Measurements from ENCODE around the gene TMEM151B. TPM values are rescaled to one million over a fixed set of nuclear protein-coding genes. Genes with fewer than 3 reads are reported as not detected.
"Not testable (repeated sequence)": the region's sequence is repeated elsewhere in the genome, so short reads cannot be mapped to it uniquely, and the experiment has no call there.

Gene TMEM151B
- total RNA-seq, 1 experiment from 2014 or later, result 1.5 TPM

DNA sequence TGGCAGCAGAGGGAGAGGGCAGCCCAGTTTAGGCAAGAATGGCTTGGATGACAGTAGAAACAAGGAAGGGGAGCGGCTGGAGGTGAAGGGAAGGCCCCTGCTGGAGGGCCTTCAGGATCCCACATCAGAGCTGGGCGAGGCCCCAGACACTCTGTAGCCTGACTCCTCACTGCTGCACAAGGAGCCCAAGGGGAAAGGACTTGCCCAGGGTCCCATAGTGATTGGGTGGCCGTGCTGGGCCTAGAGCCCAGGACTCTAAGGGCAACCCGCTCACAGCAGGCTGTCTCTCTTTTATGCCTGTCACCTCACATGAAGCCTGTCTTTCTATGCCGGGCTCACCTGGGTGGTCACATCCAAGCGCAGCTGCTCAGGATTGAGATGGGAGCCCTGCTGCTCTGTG, 33.6 kb downstream of the TMEM151B start:
- H3K27ac ChIP-seq, result no peak overlapping the region
- peaks cover 60% of the 10 kb centered on the region for H3K36me3 ChIP-seq
- H3K4me3 ChIP-seq, result no peak overlapping the region
- no peak for DNase-seq
- H3K4me1 ChIP-seq, result no peaks in the 10 kb centered on the region
- H3K9me3 ChIP-seq (replicated peaks), result no peaks in the 10 kb centered on the region
- no peaks in the 10 kb centered on the region for H3K27me3 ChIP-seq

DNA sequence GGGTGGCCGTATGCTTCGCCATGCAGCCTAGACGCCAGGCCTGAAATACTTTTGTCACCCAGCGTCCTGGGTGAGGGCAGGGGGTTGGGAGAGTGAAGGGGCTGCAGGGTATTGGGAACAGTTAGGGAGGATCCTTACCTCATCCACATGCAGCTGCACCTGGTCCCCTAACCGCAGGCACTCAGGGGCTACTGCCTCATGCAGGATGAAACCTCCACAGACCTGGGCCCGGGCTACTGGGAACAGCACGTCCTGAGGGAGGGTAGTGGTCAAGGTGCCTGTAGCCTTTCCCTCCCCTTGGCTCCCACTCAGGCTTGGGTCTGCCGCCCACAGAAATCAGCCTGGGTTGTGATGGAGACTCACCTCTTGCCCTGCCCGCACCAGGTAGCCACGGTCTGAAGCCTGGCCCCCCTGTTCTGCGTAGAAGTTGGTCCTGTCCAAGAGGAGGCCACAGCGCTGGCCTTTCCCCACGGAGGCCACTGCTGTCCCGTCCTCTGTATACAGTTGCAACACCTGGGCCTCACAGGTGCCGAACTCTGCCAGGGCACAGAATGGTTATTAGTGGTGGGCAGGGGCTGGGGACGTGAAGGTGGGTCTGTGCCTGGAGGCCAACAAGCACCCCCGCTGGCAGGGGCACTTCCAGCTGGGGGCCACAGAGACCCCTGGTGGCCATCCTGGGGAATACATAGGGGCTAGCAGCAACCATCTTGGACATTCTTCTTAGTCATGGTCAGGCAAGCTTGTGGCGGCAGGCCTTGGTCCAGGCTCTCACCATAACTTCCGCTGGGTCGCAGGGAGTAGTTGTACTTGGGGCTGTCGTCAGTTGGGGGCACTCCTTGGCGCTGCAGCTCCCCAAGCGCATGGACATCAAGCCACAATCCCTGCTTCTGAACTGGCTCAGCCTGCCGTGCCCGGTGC, 34.3 kb downstream of the TMEM151B start:
- H3K4me3 ChIP-seq, result no peak overlapping the region
- H3K27ac ChIP-seq, result no peak overlapping the region
- no peaks in the 10 kb centered on the region for H3K27me3 ChIP-seq
- H3K36me3 ChIP-seq, result peaks cover 65% of the 10 kb centered on the region
- H3K4me1 ChIP-seq, result no peaks in the 10 kb centered on the region
- no peaks in the 10 kb centered on the region for H3K9me3 ChIP-seq (replicated peaks)
- peak; percentile 35 to 59 for DNase-seq

GRCh38 chr6:44305200-44305725, 35.0 kb downstream of the TMEM151B start:
- no peak for DNase-seq
- H3K27ac ChIP-seq, result no peak overlapping the region
- peaks cover 69% of the 10 kb centered on the region for H3K36me3 ChIP-seq
- H3K4me1 ChIP-seq, result no peaks in the 10 kb centered on the region
- no peaks in the 10 kb centered on the region for H3K27me3 ChIP-seq
- no peak overlapping the region for H3K4me3 ChIP-seq
- no peaks in the 10 kb centered on the region for H3K9me3 ChIP-seq (replicated peaks)

GRCh38 chr6:44306710-44307109, 36.5 kb downstream of the TMEM151B start:
- Histone ChIP-seq H3K4me3 (no peak overlapping the region), H3K36me3 (peaks cover 63% of the 10 kb centered on the region)
- no peak for DNase-seq

DNA sequence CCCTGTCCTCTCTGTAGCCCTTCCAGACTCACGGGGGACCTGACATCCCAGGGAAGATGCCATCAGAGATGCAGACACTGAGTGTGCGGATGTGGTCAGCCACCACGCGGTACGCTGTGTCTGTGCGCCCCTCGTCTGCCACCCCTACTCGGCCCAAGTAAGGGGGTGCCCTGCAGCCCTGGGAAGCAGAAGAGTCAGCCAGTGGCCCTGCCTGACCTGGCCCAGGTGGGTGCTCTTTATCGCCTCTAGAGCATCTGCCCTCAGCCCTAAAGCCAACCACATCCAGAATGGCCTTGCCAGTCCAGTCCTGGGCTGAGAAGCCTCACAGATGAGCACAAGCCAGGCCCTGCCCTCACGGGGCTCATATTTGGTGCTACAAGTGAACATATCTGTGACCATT, 37.0 kb downstream of the TMEM151B start:
- H3K27ac ChIP-seq, result no peak overlapping the region
- no peak for DNase-seq
- peaks cover 63% of the 10 kb centered on the region for H3K36me3 ChIP-seq

More at GRCh38 chr6:44306710-44307109, 36.5 kb downstream of the TMEM151B start:
- Histone ChIP-seq H3K9me3 (replicated peaks) (no peaks in the 10 kb centered on the region), H3K27me3 (no peaks in the 10 kb centered on the region), H3K4me1 (no peaks in the 10 kb centered on the region), H3K27ac (no peak overlapping the region)

GRCh38 chr6:44309092-44309491, 38.8 kb downstream of the TMEM151B start:
- H3K27ac ChIP-seq, result no peak overlapping the region
- peak; percentile 25 to 36 for DNase-seq
- no peak overlapping the region for H3K4me3 ChIP-seq
- no peaks in the 10 kb centered on the region for H3K27me3 ChIP-seq
- peaks cover 3% of the 10 kb centered on the region; the same call in 1 of the 2 replicates for H3K4me1 ChIP-seq
- H3K9me3 ChIP-seq (replicated peaks), result no peaks in the 10 kb centered on the region
- peaks cover 45% of the 10 kb centered on the region for H3K36me3 ChIP-seq

More for the DNA sequence above, 37.0 kb downstream of the TMEM151B start:
- Histone ChIP-seq H3K27me3 (no peaks in the 10 kb centered on the region), H3K4me1 (peaks cover 3% of the 10 kb centered on the region; the same call in 1 of the 2 replicates), H3K9me3 (replicated peaks) (no peaks in the 10 kb centered on the region), H3K4me3 (no peak overlapping the region)

- Histone ChIP-seq H3K4me1 (peaks cover 3% of the 10 kb centered on the region; the same call in 1 of the 2 replicates), H3K9me3 (replicated peaks) (no peaks in the 10 kb centered on the region), H3K27ac (no peak overlapping the region), H3K4me3 (no peak overlapping the region), H3K36me3 (peaks cover 41% of the 10 kb centered on the region), H3K27me3 (no peaks in the 10 kb centered on the region)
- no peak for DNase-seq
Measured at GRCh38 chr6:44309631-44310030, 39.4 kb downstream of the TMEM151B start.

DNA sequence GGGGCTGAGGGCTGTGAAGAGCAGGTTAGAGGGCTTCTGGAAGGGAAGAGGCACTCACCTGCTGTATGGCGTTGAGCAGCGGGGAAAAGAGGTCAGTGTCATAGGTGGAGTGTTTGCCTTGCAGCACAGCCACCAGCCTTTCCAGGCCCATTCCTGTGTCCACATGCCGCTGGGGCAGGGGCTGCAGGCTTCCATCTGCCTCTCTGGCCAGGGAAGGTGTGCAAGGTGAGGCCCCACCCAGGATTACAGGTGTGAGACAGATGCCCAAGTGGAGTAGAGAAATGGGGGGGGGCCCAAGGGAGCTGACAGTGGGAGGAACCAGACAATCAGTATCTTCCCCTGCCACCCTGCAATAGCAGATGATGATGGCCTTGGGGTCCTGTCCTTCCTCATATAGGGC, 40.0 kb downstream of the TMEM151B start:
- H3K4me1 ChIP-seq, result peaks cover 3% of the 10 kb centered on the region; the same call in 1 of the 2 replicates
- peaks cover 37% of the 10 kb centered on the region for H3K36me3 ChIP-seq
- H3K4me3 ChIP-seq, result no peak overlapping the region
- no peak for DNase-seq
- H3K27ac ChIP-seq, result no peak overlapping the region
- H3K9me3 ChIP-seq (replicated peaks), result no peaks in the 10 kb centered on the region
- no peaks in the 10 kb centered on the region for H3K27me3 ChIP-seq

GRCh38 chr6:44311304-44311703, 41.1 kb downstream of the TMEM151B start:
- no peak overlapping the region for H3K4me3 ChIP-seq
- H3K36me3 ChIP-seq, result peaks cover 29% of the 10 kb centered on the region
- no peaks in the 10 kb centered on the region for H3K9me3 ChIP-seq (replicated peaks)
- no peak for DNase-seq
- peaks cover 3% of the 10 kb centered on the region; the same call in 1 of the 2 replicates for H3K4me1 ChIP-seq
- no peak overlapping the region for H3K27ac ChIP-seq
- no peaks in the 10 kb centered on the region for H3K27me3 ChIP-seq

- Histone ChIP-seq H3K27me3 (no peaks in the 10 kb centered on the region), H3K9me3 (replicated peaks) (no peaks in the 10 kb centered on the region), H3K4me3 (no peak overlapping the region), H3K4me1 (peaks cover 3% of the 10 kb centered on the region; the same call in 1 of the 2 replicates), H3K27ac (no peak overlapping the region), H3K36me3 (peaks cover 27% of the 10 kb centered on the region)
- no peak for DNase-seq
Measured at GRCh38 chr6:44311767-44312166, 41.5 kb downstream of the TMEM151B start.

- no peaks in the 10 kb centered on the region for H3K27me3 ChIP-seq
- peak; percentile 90 to 92 for DNase-seq
- peak within 1 kb of the TSS; percentile 87 for H3K4me3 ChIP-seq
- peaks cover 3% of the 10 kb centered on the region; the same call in 1 of the 2 replicates for H3K4me1 ChIP-seq
- H3K27ac ChIP-seq, result peak within 1 kb of the TSS; percentile 84
- H3K9me3 ChIP-seq (replicated peaks), result no peaks in the 10 kb centered on the region
- peaks cover 22% of the 10 kb centered on the region for H3K36me3 ChIP-seq
Measured at GRCh38 chr6:44312901-44313788, 42.9 kb downstream of the TMEM151B start, which contains the start of gene AARS2. AARS2 (minus strand) TSS chr6:44313347; CDS start chr6:44313323, 24 bp downstream.

DNA sequence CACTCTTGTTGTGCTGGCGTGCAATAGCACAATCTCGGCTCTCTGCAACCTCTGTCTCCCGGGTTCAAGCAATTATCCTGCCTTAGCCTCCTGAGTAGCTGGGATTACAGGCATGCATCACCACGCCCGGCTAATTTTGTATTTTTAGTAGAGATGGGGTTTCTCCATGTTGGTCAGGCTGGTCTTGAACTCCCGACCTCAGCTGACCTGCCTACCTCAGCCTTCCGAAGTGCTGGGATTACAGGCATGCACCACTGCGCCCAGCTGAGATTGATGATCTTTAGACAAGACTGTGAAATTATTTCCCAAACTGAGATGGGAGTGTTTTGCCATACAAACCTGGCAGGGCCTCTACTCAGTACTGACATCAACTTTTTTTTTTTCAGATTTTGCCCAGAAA, 44.4 kb downstream of the TMEM151B start:
- H3K4me3 ChIP-seq; H3K27ac ChIP-seq; H3K9me3 ChIP-seq (replicated peaks); H3K27me3 ChIP-seq; H3K4me1 ChIP-seq; DNase-seq: not testable (repeated sequence)
- H3K36me3 ChIP-seq, result peaks cover 11% of the 10 kb centered on the region

DNA sequence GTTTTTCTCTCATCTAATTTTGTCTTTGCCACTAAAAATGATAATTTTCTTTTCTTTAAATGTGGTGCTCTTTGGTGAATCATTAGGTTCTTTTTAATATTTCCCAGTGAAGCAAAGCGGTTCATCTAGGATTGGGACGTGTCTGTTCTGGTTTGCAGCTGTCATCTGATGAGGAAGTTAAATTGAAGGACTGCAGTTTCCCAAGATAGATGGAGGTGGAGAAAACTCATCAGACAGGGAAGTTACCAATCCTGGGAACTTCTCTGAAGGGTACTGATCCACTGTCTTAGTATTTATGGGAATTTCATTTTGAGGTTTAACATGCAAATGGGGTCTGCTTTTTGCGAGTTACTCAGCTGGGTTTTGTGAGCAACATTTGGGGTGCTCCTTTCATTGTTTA, 45.3 kb downstream of the TMEM151B start:
- Histone ChIP-seq H3K4me3 (no peak overlapping the region), H3K27ac (no peak overlapping the region), H3K36me3 (peaks cover 4% of the 10 kb centered on the region; the same call in 1 of the 2 replicates), H3K9me3 (replicated peaks) (no peaks in the 10 kb centered on the region), H3K4me1 (peaks cover 3% of the 10 kb centered on the region; the same call in 1 of the 2 replicates), H3K27me3 (0 out of 2 replicates have a peak, but pooled peaks cover 2% of the 10 kb centered on the region)
- DNase-seq, result no peak

DNA sequence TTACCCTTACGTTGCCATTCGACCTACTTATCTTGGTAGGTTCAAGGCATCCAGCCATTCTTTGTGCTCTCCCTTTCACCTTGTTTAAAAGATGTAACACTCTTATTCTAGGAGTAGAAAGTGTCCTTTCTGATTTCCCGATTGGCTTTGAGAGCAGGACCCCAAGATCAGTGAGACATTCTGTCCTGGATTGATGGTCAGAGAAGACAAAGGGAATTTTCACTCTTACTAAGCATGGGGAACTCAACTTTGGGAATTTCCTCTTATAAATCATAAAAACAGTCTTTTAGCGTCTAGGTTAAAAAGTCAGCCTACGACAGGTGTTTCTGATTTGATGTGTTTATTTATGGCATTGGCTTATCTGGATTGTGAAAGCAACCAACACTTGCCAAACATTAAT, 45.7 kb downstream of the TMEM151B start:
- Histone ChIP-seq H3K36me3 (peaks cover under 1% of the 10 kb centered on the region; the same call in 1 of the 2 replicates), H3K27ac (no peak overlapping the region), H3K9me3 (replicated peaks) (no peaks in the 10 kb centered on the region), H3K27me3 (0 out of 2 replicates have a peak, but pooled peaks cover 2% of the 10 kb centered on the region), H3K4me1 (peaks cover 3% of the 10 kb centered on the region; the same call in 1 of the 2 replicates), H3K4me3 (no peak overlapping the region)
- no peak for DNase-seq

All from SJCRH30 (cell line).